GM23338 (cell line): Measurements from ENCODE around the gene MBD5. TPM values are rescaled to one million over a fixed set of nuclear protein-coding genes. Genes with fewer than 3 reads are reported as not detected.

Experiments
- ATAC-seq: fragments of 200-7000 bp; cut with Tn5 transposase; 3 replicates; pipeline ENCODE4 v1.9.1; 2020
- DNase-seq: peaks from one replicate; pipeline ENCODE4 v3.0.0-alpha.2; 2015; ENCODE audit warnings: low spot score
- H2AFZ ChIP-seq: fragments of 200-600 bp; sonication (generic); 2 replicates; pipeline ENCODE4 v1.8.0; 2016; ENCODE audit warnings: antibody characterized with exemption, mild to moderate bottlenecking, moderate library complexity
- H3F3A ChIP-seq: fragments of 200-600 bp; sonication (generic); replicated peaks from 2 replicates; pipeline ENCODE4 v1.8.0; 2017; ENCODE audit warnings: antibody characterized with exemption, mixed run types, low read depth
- H3K27ac ChIP-seq: fragments of 200-600 bp; sonication (generic); 2 replicates; pipeline ENCODE4 v1.6.1; 2016; ENCODE audit warnings: low read depth
- H3K27me3 ChIP-seq: fragments of 200-600 bp; sonication (generic); 2 replicates; pipeline ENCODE4 v1.8.0; 2016; ENCODE audit warnings: mild to moderate bottlenecking, mixed run types, moderate library complexity; ENCODE audit not compliant: insufficient read depth
- H3K36me3 ChIP-seq: fragments of 200-600 bp; sonication (generic); 2 replicates; pipeline ENCODE4 v1.8.0; 2016; ENCODE audit warnings: mild to moderate bottlenecking; ENCODE audit not compliant: insufficient read depth
- H3K4me1 ChIP-seq: fragments of 200-600 bp; sonication (generic); 2 replicates; pipeline ENCODE4 v1.8.0; 2016; ENCODE audit warnings: mild to moderate bottlenecking, moderate library complexity; ENCODE audit not compliant: insufficient read depth
- H3K4me2 ChIP-seq: fragments of 200-600 bp; sonication (generic); 2 replicates; pipeline ENCODE4 v1.7.1; 2017; ENCODE audit warnings: mixed run types
- H3K4me3 ChIP-seq: fragments of 200-600 bp; sonication (generic); 2 replicates; pipeline ENCODE4 v1.6.1; 2016; ENCODE audit warnings: mixed run types
- H3K79me2 ChIP-seq: fragments of 200-600 bp; sonication (generic); replicated peaks from 2 replicates; pipeline ENCODE4 v1.8.0; 2017; ENCODE audit warnings: mild to moderate bottlenecking; ENCODE audit not compliant: insufficient read depth
- H3K9me2 ChIP-seq: fragments of 200-600 bp; sonication (generic); 2 replicates; pipeline ENCODE4 v1.8.0; 2017; ENCODE audit not compliant: insufficient read depth
- H4K20me1 ChIP-seq: fragments of 200-600 bp; sonication (generic); replicated peaks from 2 replicates; pipeline ENCODE4 v1.8.0; 2017; ENCODE audit warnings: mild to moderate bottlenecking; ENCODE audit not compliant: insufficient read depth
- H3K27ac Mint-ChIP-seq: 2 replicates; pipeline ENCODE4 v1.8.0; 2020; ENCODE audit warnings: inconsistent platforms, mild to moderate bottlenecking, moderate library complexity, mixed read lengths
- H3K27me3 Mint-ChIP-seq: 3 replicates; pipeline ENCODE4 v1.8.0; 2022; ENCODE audit warnings: low read depth, mild to moderate bottlenecking, moderate library complexity, mixed read lengths, inconsistent platforms; ENCODE audit not compliant: insufficient read depth, poor library complexity
- H3K36me3 Mint-ChIP-seq: 3 replicates; pipeline ENCODE4 v1.8.0; 2021; ENCODE audit warnings: low read depth, mild to moderate bottlenecking, inconsistent platforms, moderate library complexity, mixed read lengths
- H3K4me1 Mint-ChIP-seq: 3 replicates; pipeline ENCODE4 v1.8.0; 2020; ENCODE audit warnings: mild to moderate bottlenecking, inconsistent platforms, mixed read lengths
- H3K4me3 Mint-ChIP-seq: 3 replicates; pipeline ENCODE4 v1.8.0; 2021; ENCODE audit warnings: moderate library complexity, mild to moderate bottlenecking, inconsistent platforms, mixed read lengths
- H3K9me3 Mint-ChIP-seq: 3 replicates; pipeline ENCODE4 v1.8.0; 2020; ENCODE audit warnings: moderate library complexity, mild to moderate bottlenecking, inconsistent platforms, mixed read lengths
- CREB1 ChIP-seq: fragments of 250-450 bp; sonication (Bioruptor Pico); IDR thresholded peaks from 2 replicates; pipeline ENCODE4 v1.5.0; 2020; ENCODE audit warnings: low read depth, mild to moderate bottlenecking, moderate library complexity
- ETS1 ChIP-seq: IDR thresholded peaks from 2 replicates; pipeline ENCODE4 v1.6.1; 2016; ENCODE audit warnings: antibody characterized with exemption
- EZH2 ChIP-seq: fragments of 200-600 bp; sonication (generic); IDR thresholded peaks from one replicate; pipeline ENCODE4 v1.8.0; 2017; ENCODE audit warnings: antibody characterized with exemption, mild to moderate bottlenecking, low read depth; ENCODE audit not compliant: unreplicated experiment
- JUNB ChIP-seq: IDR thresholded peaks from one replicate; pipeline ENCODE4 v1.6.1; 2016; ENCODE audit warnings: antibody characterized with exemption; ENCODE audit not compliant: unreplicated experiment
- NANOG ChIP-seq: IDR thresholded peaks from 2 replicates; pipeline ENCODE4 v1.6.1; 2016; ENCODE audit warnings: antibody characterized with exemption, borderline replicate concordance
- REST ChIP-seq: IDR thresholded peaks from one replicate; pipeline ENCODE4 v1.6.1; 2018; ENCODE audit warnings: antibody characterized with exemption; ENCODE audit not compliant: unreplicated experiment
- STAT1 ChIP-seq: IDR thresholded peaks from one replicate; pipeline ENCODE4 v1.6.1; 2016; ENCODE audit warnings: antibody characterized with exemption; ENCODE audit not compliant: unreplicated experiment
- ZNF114 ChIP-seq: fragments of 250-450 bp; sonication (Bioruptor Pico); IDR thresholded peaks from 2 replicates; pipeline ENCODE4 v1.5.0; 2020; ENCODE audit warnings: mild to moderate bottlenecking, moderate library complexity
- ZNF331 ChIP-seq: fragments of 250-450 bp; sonication (Bioruptor Pico); IDR thresholded peaks from 2 replicates; pipeline ENCODE4 v1.5.0; 2020; ENCODE audit warnings: low read depth, mild to moderate bottlenecking, moderate library complexity
- ZNF462 ChIP-seq: fragments of 250-450 bp; sonication (Bioruptor Pico); IDR thresholded peaks from 2 replicates; pipeline ENCODE4 v1.5.0; 2020; ENCODE audit warnings: mild to moderate bottlenecking, moderate library complexity
- polyA plus RNA-seq: library from polyadenylated mRNA; unstranded; fragments of >200 nt; fragmentation: Nextera tagmentation; extraction: Ambion mirVana; gene quantifications from 2 replicates; pipeline ENCODE4 v1.2.1, GENCODE V29; 2016
- total RNA-seq: library from RNA; depleted of rRNA; stranded (reverse); fragments of >200 nt; shearing (Covaris generic); gene quantifications from 2 replicates; pipeline ENCODE4 v1.2.3, GENCODE V29; 2014

MBD5 gene
- total and polyA plus RNA-seq, 2 experiments from 2014 or later, result 16.2 to 23.1 TPM

GRCh38 chr2:148263890-148264289 is 243.0 kb downstream of the MBD5 start (continued):
- TF ChIP-seq ETS1 (no peak), CREB1 (CRISPR knock-in tag) (no peak), JUNB (no peak), ZNF114 (CRISPR knock-in tag) (no peak), REST (no peak), EZH2 (no peak), NANOG (no peak), STAT1 (no peak)

GRCh38 chr2:148273158-148273691 is 252.3 kb downstream of the MBD5 start:
- H4K20me1 ChIP-seq, result no peaks in the 10 kb centered on the region
- DNase-seq, result peak; percentile 15
- Mint-ChIP-seq H3K36me3 (no peaks in the 10 kb centered on the region), H3K4me3 (no peak overlapping the region), H3K27ac (peak overlapping the region; percentile 21; the same call in 1 of the 2 replicates), H3K9me3 (no peaks in the 10 kb centered on the region), H3K27me3 (no peaks in the 10 kb centered on the region), H3K4me1 (peaks cover 11% of the 10 kb centered on the region; the same call in 2 of the 3 replicates)
- H3K4me3 ChIP-seq, result no peak overlapping the region
- H2AFZ ChIP-seq, result no peak overlapping the region
- H3F3A ChIP-seq, result no peaks in the 10 kb centered on the region
- no peak overlapping the region for H3K4me2 ChIP-seq
- no peak overlapping the region for H3K27ac ChIP-seq
- H3K27me3 ChIP-seq, result no peaks in the 10 kb centered on the region
- H3K79me2 ChIP-seq, result no peaks in the 10 kb centered on the region
- no peaks in the 10 kb centered on the region for H3K36me3 ChIP-seq
- no peaks in the 10 kb centered on the region for H3K9me2 ChIP-seq
- TF ChIP-seq JUNB (no peak), CREB1 (CRISPR knock-in tag) (no peak), ZNF331 (CRISPR knock-in tag) (no peak), ZNF462 (CRISPR knock-in tag) (no peak)
- no peaks in the 10 kb centered on the region for H3K4me1 ChIP-seq
- no peak for ATAC-seq
